HG03095 (cell line): ENCODE data around the gene CFAP69.
"Not testable (repeated sequence)": the region's sequence is repeated elsewhere in the genome, so short reads cannot be mapped to it uniquely, and the experiment has no call there.

ENCODE experiments used
- ATAC-seq: cut with Tn5 transposase; IDR thresholded peaks from one replicate; pipeline ENCODE4 v1.9.1; 2021; ENCODE audit warnings: moderate library complexity; ENCODE audit not compliant: unreplicated experiment

Gene CFAP69

GRCh38 chr7:90334926-90335325 is 90.0 kb downstream of the CFAP69 start:
- not testable (repeated sequence) for ATAC-seq

- no peak for ATAC-seq
Measured at GRCh38 chr7:90337106-90337505, 92.1 kb downstream of the CFAP69 start.

GRCh38 chr7:90345016-90345415 is 100.0 kb downstream of the CFAP69 start:
- ATAC-seq: no peak

- peak; percentile 5 for ATAC-seq
Measured at GRCh38 chr7:90345595-90346335, 100.8 kb downstream of the CFAP69 start.

GRCh38 chr7:90346336-90347125 is 101.6 kb downstream of the CFAP69 start, which contains the start of gene GTPBP10:
GTPBP10 (plus strand) TSS chr7:90346716; CDS start chr7:90346742, 26 bp downstream.
- peak; percentile 95 for ATAC-seq

GRCh38 chr7:90347759-90348158 is 102.8 kb downstream of the CFAP69 start:
- no peak for ATAC-seq

GRCh38 chr7:90349305-90349704 is 104.3 kb downstream of the CFAP69 start:
- no peak for ATAC-seq

- not testable (repeated sequence) for ATAC-seq
Measured at GRCh38 chr7:90350032-90350431, 105.1 kb downstream of the CFAP69 start.

- no peak for ATAC-seq
Measured at GRCh38 chr7:90351987-90352386, 107.0 kb downstream of the CFAP69 start.
